ENCODE results near the gene STK4.

DNA sequence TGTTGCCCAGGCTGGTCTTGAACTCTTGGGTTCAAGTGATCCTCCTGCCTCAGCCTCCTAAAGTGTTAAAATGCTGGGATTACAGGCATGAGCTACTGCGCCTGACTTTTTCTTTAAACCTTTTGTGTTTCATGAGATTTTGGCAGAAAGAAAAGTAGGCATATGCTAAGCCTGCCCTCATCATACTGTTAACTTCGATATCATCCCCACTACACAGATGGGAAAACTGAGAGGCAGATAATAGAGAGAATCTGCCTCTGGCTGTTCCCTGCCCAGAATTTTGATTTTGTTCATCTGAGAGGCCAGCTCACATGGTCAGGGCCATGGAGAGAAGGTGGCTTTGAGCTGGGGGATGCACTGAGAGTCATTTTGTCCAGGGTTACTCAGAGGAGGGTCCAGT lies 48.9 kb upstream of the STK4 start:
- TF ChIP-seq EZH2 (IDR thresholded peaks at IDR 0.05; ENCODE audit: borderline replicate concordance, low read depth, low read length, severe bottlenecking): no peak
- TF ChIP-seq, protein P1, sequence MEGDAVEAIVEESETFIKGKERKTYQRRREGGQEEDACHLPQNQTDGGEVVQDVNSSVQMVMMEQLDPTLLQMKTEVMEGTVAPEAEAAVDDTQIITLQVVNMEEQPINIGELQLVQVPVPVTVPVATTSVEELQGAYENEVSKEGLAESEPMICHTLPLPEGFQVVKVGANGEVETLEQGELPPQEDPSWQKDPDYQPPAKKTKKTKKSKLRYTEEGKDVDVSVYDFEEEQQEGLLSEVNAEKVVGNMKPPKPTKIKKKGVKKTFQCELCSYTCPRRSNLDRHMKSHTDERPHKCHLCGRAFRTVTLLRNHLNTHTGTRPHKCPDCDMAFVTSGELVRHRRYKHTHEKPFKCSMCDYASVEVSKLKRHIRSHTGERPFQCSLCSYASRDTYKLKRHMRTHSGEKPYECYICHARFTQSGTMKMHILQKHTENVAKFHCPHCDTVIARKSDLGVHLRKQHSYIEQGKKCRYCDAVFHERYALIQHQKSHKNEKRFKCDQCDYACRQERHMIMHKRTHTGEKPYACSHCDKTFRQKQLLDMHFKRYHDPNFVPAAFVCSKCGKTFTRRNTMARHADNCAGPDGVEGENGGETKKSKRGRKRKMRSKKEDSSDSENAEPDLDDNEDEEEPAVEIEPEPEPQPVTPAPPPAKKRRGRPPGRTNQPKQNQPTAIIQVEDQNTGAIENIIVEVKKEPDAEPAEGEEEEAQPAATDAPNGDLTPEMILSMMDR (IDR thresholded peaks at IDR 0.05; ENCODE audit: extremely low read depth in 1 of 2, insufficient read depth in 1 of 2, low read depth in 1 of 2, low read length in 2 of 2): no peak
- no peak for TF ChIP-seq POLR2A (IDR thresholded peaks at IDR 0.05; ENCODE audit: low read depth, low read length)
- TF ChIP-seq JUN (IDR thresholded peaks at IDR 0.05; ENCODE audit: borderline replicate concordance, insufficient read depth, insufficient read length, low read depth): no peak
- TF ChIP-seq FOS (IDR thresholded peaks at IDR 0.05; ENCODE audit: borderline replicate concordance, insufficient read depth, low read length): no peak
- TF ChIP-seq, protein P2, sequence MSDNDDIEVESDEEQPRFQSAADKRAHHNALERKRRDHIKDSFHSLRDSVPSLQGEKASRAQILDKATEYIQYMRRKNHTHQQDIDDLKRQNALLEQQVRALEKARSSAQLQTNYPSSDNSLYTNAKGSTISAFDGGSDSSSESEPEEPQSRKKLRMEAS (IDR thresholded peaks at IDR 0.05; ENCODE audit: insufficient read depth, insufficient read length): no peak
- TF ChIP-seq GATA2 (IDR thresholded peaks at IDR 0.05; ENCODE audit: insufficient read depth, insufficient read length, low read depth, low read length): no peak
- no peak for TF ChIP-seq MYC (IDR thresholded peaks at IDR 0.05; ENCODE audit: low read depth, low read length)

All from endothelial cell of umbilical vein (primary cell).